ENCODE results near the gene NAP1L4. TPM values are rescaled to one million over a fixed set of nuclear protein-coding genes. Genes with fewer than 3 reads are reported as not detected.

The NAP1L4 gene
- total and polyA plus RNA-seq, 2 of the 8 experiments (the other 6 are each of a cell fraction or from before 2014, with no cell fraction given): 75.8 to 194 TPM

DNA sequence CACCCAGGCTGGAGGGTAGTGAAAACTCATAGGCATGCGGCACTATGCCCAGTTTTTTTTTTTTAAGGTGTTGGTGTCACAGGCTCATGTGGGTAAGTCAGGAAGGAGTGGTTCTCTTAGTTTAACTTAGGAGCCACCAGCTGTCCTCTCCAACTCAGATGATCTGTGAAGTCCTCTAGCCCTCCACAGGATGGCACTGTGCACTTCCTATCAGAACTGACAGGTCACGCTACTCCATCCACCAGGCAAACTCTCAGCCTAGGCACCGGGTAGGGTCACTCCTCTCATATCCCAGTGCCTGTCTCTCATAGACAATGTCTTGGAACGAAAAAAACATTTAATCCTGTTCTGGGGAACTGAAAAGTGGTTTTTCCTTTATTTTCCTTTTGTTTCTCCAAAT, 16.5 kb downstream of the NAP1L4 start (continued):
- no peak for TF ChIP-seq EZH2 (IDR thresholded peaks at IDR 0.05; ENCODE audit: low read depth, low read length, severe bottlenecking)
- TF ChIP-seq ASH2L (IDR thresholded peaks at IDR 0.05; ENCODE audit: low read length): no peak
- TF ChIP-seq RNF2 (IDR thresholded peaks at IDR 0.05; ENCODE audit: borderline replicate concordance, low read depth, low read length, missing control alignments, poor library complexity, severe bottlenecking): no peak
- no peak for TF ChIP-seq CEBPB (IDR thresholded peaks at IDR 0.05; ENCODE audit: low read depth, low read length)
- no peak for TF ChIP-seq CHD2 (IDR thresholded peaks at IDR 0.05; ENCODE audit: low read length)
- TF ChIP-seq RAD21 (IDR thresholded peaks at IDR 0.05 in 1 of 2, conservative IDR thresholded peaks at IDR 0.05 in 1 of 2; ENCODE audit: low read depth in 2 of 2, low read length in 2 of 2): peak; percentile 50 to 58
- TF ChIP-seq NRF1 (IDR thresholded peaks at IDR 0.05; ENCODE audit: low read depth, low read length): no peak
- no peak for TF ChIP-seq CBX8 (IDR thresholded peaks at IDR 0.05; ENCODE audit: borderline replicate concordance, low read depth, low read length)
- TF ChIP-seq SRF (IDR thresholded peaks at IDR 0.05; ENCODE audit: low read depth, low read length): no peak

All from H1 (cell line).